Measurements from ENCODE around the gene TP53INP2. TPM values are rescaled to one million over a fixed set of nuclear protein-coding genes. Genes with fewer than 3 reads are reported as not detected.
"Not testable (repeated sequence)": the region's sequence is repeated elsewhere in the genome, so short reads cannot be mapped to it uniquely, and the experiment has no call there.

The TP53INP2 gene
- polyA plus RNA-seq, 3 donors = 4.0 to 22.5 (median 17.8) TPM

- 1% methylated on average over 26 to 38 of the region's 38 CpGs for WGBS, 3 donors
Measured at GRCh38 chr20:34703424-34704176, 544 bp upstream of the TP53INP2 start.

GRCh38 chr20:34705008-34705396 lies 858 bp downstream of the TP53INP2 start:
- peak overlapping the region; percentile 78 for H3K27ac ChIP-seq (ENCODE audit: low read depth, low read length)
- WGBS, 3 donors = 34 to 48% (median 48%) methylated on average over 5 of the region's 5 CpGs

More at GRCh38 chr20:34703424-34704176, 544 bp upstream of the TP53INP2 start:
- H3K27ac ChIP-seq (ENCODE audit: low read depth, low read length) = peak overlapping the region; percentile 100

GRCh38 chr20:34705397-34706301 lies 1.5 kb downstream of the TP53INP2 start:
- whole genome bisulfite sequencing, 3 donors = 50 to 57% (median 54%) methylated on average over 6 of the region's 6 CpGs
- H3K27ac ChIP-seq (ENCODE audit: low read depth, low read length) = no peak overlapping the region

GRCh38 chr20:34706302-34706875 lies 2.2 kb downstream of the TP53INP2 start:
- no peak overlapping the region for H3K27ac ChIP-seq (ENCODE audit: low read depth, low read length)
- WGBS, 3 donors = 91 to 92% (median 91%) methylated on average over 1 of the region's 1 CpG

- no peak overlapping the region for H3K27ac ChIP-seq (ENCODE audit: low read depth, low read length)
- 56 to 77% (median 73%) methylated on average over 3 of the region's 3 CpGs for WGBS, 3 donors
Measured at GRCh38 chr20:34706912-34707784, 3.0 kb downstream of the TP53INP2 start.

GRCh38 chr20:34708621-34709043 lies 4.5 kb downstream of the TP53INP2 start:
- no peak overlapping the region for H3K27ac ChIP-seq (ENCODE audit: low read depth, low read length)
- WGBS, 3 donors = 3 to 19% (median 6%) methylated on average over 21 to 22 of the region's 22 CpGs

- WGBS, 3 donors = 0 to 1% (median 1%) methylated on average over 55 to 63 of the region's 64 CpGs
Measured at GRCh38 chr20:34709044-34709830, 5.1 kb downstream of the TP53INP2 start.

GRCh38 chr20:34709831-34710567 lies 5.9 kb downstream of the TP53INP2 start:
- 3 to 6% (median 5%) methylated on average over 45 to 61 of the region's 61 CpGs for WGBS, 3 donors
- H3K27ac ChIP-seq (ENCODE audit: low read depth, low read length) = no peak overlapping the region

More at GRCh38 chr20:34709044-34709830, 5.1 kb downstream of the TP53INP2 start:
- H3K27ac ChIP-seq (ENCODE audit: low read depth, low read length) = no peak overlapping the region

- H3K27ac ChIP-seq (ENCODE audit: low read depth, low read length) = no peak overlapping the region
Measured at GRCh38 chr20:34710568-34710839, 6.4 kb downstream of the TP53INP2 start.

GRCh38 chr20:34710861-34711574 lies 6.9 kb downstream of the TP53INP2 start:
- H3K27ac ChIP-seq (ENCODE audit: low read depth, low read length) = no peak overlapping the region
- 91 to 96% (median 94%) methylated on average over 9 of the region's 9 CpGs for WGBS, 3 donors

GRCh38 chr20:34711813-34712430 lies 7.8 kb downstream of the TP53INP2 start:
- WGBS, 3 donors = 86 to 97% (median 91%) methylated on average over 3 of the region's 3 CpGs
- H3K27ac ChIP-seq (ENCODE audit: low read depth, low read length) = no peak overlapping the region

- 68 to 86% (median 84%) methylated on average over 5 of the region's 5 CpGs for WGBS, 3 donors
- no peak overlapping the region for H3K27ac ChIP-seq (ENCODE audit: low read depth, low read length)
Measured at GRCh38 chr20:34712525-34713192, 8.5 kb downstream of the TP53INP2 start.

- WGBS, 3 donors = 69 to 91% (median 90%) methylated on average over 1 of the region's 1 CpG
- H3K27ac ChIP-seq (ENCODE audit: low read depth, low read length) = no peak overlapping the region
Measured at GRCh38 chr20:34713194-34713943, 9.2 kb downstream of the TP53INP2 start.

GRCh38 chr20:34713944-34714515 lies 9.9 kb downstream of the TP53INP2 start:
- not testable (repeated sequence) for H3K27ac ChIP-seq (ENCODE audit: low read depth, low read length)
- WGBS, 3 donors = 96 to 97% (median 97%) methylated on average over 10 of the region's 10 CpGs

Measured in adipose tissue (tissue), 3 donors.